Testis (tissue), 3 donors: Measurements from ENCODE around the gene MRPL20. TPM values are rescaled to one million over a fixed set of nuclear protein-coding genes. Genes with fewer than 3 reads are reported as not detected.

Source experiments
- DNase-seq: peaks from one replicate; pipeline ENCODE4 v3.0.0-alpha.2; 2019
- H3K27ac ChIP-seq, 2 donors: fragments of 200-600 bp; sonication (generic); one replicate each; pipeline ENCODE4 v1.5.1; 2019
- H3K27me3 ChIP-seq: fragments of 200-600 bp; sonication (generic); one replicate; pipeline ENCODE4 v1.5.1; 2019
- H3K36me3 ChIP-seq: fragments of 200-600 bp; sonication (generic); one replicate; pipeline ENCODE4 v1.5.1; 2017; ENCODE audit warnings: low read depth; ENCODE audit errors: missing control alignments
- H3K4me1 ChIP-seq: fragments of 200-600 bp; sonication (generic); one replicate; pipeline ENCODE4 v1.5.1; 2019
- H3K4me3 ChIP-seq, 2 donors: fragments of 200-600 bp; sonication (generic); one replicate each; pipeline ENCODE4 v1.5.1; 2017 to 2019
- H3K9me3 ChIP-seq: fragments of 200-600 bp; sonication (generic); one replicate; pipeline ENCODE4 v1.5.1; 2017
- POLR2A ChIP-seq: fragments of 450-650 bp; IDR thresholded peaks from one replicate; pipeline ENCODE4 v1.6.1; 2017; ENCODE audit warnings: antibody characterized with exemption, mild to moderate bottlenecking, moderate library complexity
- WGBS, 2 donors: methylation state at CpG; one replicate each; pipeline ENCODE4 v1.1.5; 2018; 5-methylcytosine and 5-hydroxymethylcytosine counted together
- intact Hi-C: fragments of 100-400 bp; cut with DNase I; formaldehyde crosslinking; loops from one replicate; pipeline ENCODE4 v1.15.1; 2023; ENCODE audit warnings: low total_unique reads
- polyA plus RNA-seq: library from polyadenylated mRNA; stranded (reverse); fragments of 350-450 nt; fragmentation: Illumina TruSeq; extraction: RNeasy Lipid Tissue Mini Kit (QIAGEN cat#74804); gene quantifications from one replicate; pipeline ENCODE4 v1.2.3, GENCODE V29; 2014; ENCODE audit warnings: low read depth, low replicate concordance; ENCODE audit not compliant: insufficient read depth
- total RNA-seq, 2 donors: library from RNA; depleted of rRNA; stranded (reverse); fragments of >200 nt; gene quantifications; one replicate each; pipeline ENCODE4 v1.2.3, GENCODE V29; 2016
- TF ChIP-seq, protein P1 (sequence below), 3 experiments: fragments of 450-650 bp in 2 of 3; fragments of 200-600 bp in 1 of 3; sonication (generic) in 1 of 3; IDR thresholded peaks; one replicate each; pipeline ENCODE4 v1.5.1; 2016 to 2019; ENCODE audit warnings: antibody characterized with exemption in 3 of 3, mild to moderate bottlenecking in 2 of 3, moderate library complexity in 1 of 3

MRPL20 gene
- total and polyA plus RNA-seq, 3 donors from 2014 or later = 104 to 123 (median 110) TPM

DNA sequence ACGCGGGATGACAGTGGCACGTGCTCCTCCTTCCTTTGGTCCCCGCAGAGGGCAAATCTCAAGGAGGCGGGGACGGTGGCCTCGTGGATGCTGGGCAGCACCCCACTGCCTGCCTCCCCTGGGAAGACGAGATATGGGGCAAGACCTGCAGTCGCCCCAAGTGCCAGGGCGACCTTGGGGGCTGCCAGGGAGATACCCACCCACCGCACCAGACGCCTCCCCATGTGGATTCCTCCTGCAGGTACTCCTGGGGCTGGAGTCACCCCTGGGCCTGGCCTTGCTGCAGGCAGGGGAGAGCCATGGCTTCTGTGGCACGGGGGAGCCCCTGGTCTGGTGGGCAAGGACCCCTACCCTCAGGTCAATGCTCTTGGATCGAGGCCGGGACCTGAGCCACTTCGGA is 26.2 kb downstream of the MRPL20 start:
- H3K27me3 ChIP-seq = no peaks in the 10 kb centered on the region
- WGBS, 2 donors = 92 to 98% methylated on average over 11 to 16 of the region's 16 CpGs
- intact Hi-C loops = no loop called here
- DNase-seq = no peak
- no peak overlapping the region for H3K27ac ChIP-seq
- peaks cover 4% of the 10 kb centered on the region for H3K4me1 ChIP-seq
- no peak overlapping the region for H3K4me3 ChIP-seq
- H3K36me3 ChIP-seq = no peaks in the 10 kb centered on the region
- no peak for TF ChIP-seq POLR2A
- TF ChIP-seq, protein P1, sequence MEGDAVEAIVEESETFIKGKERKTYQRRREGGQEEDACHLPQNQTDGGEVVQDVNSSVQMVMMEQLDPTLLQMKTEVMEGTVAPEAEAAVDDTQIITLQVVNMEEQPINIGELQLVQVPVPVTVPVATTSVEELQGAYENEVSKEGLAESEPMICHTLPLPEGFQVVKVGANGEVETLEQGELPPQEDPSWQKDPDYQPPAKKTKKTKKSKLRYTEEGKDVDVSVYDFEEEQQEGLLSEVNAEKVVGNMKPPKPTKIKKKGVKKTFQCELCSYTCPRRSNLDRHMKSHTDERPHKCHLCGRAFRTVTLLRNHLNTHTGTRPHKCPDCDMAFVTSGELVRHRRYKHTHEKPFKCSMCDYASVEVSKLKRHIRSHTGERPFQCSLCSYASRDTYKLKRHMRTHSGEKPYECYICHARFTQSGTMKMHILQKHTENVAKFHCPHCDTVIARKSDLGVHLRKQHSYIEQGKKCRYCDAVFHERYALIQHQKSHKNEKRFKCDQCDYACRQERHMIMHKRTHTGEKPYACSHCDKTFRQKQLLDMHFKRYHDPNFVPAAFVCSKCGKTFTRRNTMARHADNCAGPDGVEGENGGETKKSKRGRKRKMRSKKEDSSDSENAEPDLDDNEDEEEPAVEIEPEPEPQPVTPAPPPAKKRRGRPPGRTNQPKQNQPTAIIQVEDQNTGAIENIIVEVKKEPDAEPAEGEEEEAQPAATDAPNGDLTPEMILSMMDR (IDR thresholded peaks at IDR 0.05) = no peak
- no peaks in the 10 kb centered on the region for H3K9me3 ChIP-seq

DNA sequence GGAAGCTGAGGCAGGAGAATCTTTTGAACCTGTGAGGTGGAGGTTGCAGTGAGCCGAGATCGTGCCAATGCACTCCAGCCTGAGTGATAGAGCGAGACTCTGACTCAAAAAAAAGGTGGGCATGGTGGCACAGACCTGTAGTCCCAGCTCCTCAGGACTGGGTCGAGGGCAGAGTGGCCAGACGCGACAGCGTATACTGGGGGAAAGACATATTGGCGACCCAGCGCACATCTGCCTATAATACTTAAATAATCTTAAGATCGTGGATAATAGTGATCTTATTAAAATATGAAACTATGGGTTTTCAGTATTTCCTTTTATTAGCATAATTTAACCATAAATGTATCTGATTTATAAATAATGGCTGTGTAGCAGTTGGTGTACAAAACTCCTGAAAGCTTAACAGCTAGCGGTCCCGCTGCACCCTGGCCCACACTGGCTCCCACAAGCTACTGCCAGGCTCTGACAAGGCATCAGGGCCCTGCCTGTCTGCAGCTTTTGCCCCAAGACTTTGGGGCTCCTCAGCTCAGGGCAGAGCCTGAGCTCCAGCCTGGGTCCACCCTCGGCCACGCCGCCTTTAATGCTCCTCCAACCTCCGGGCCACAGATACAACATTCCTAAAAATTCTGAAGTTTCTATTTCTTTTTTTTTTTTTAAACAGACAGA is 29.4 kb downstream of the MRPL20 start:
- no peak for DNase-seq
- peaks cover 17% of the 10 kb centered on the region for H3K4me1 ChIP-seq
- no peaks in the 10 kb centered on the region for H3K27me3 ChIP-seq
- H3K27ac ChIP-seq = no peak overlapping the region
- intact Hi-C loops = no loop called here
- H3K4me3 ChIP-seq = no peak overlapping the region
- H3K36me3 ChIP-seq = no peaks in the 10 kb centered on the region
- TF ChIP-seq POLR2A = no peak
- TF ChIP-seq, protein P1 (IDR thresholded peaks at IDR 0.05) = no peak
- no peaks in the 10 kb centered on the region for H3K9me3 ChIP-seq
- WGBS, 2 donors = 94 to 95% methylated on average over 16 of the region's 16 CpGs

DNA sequence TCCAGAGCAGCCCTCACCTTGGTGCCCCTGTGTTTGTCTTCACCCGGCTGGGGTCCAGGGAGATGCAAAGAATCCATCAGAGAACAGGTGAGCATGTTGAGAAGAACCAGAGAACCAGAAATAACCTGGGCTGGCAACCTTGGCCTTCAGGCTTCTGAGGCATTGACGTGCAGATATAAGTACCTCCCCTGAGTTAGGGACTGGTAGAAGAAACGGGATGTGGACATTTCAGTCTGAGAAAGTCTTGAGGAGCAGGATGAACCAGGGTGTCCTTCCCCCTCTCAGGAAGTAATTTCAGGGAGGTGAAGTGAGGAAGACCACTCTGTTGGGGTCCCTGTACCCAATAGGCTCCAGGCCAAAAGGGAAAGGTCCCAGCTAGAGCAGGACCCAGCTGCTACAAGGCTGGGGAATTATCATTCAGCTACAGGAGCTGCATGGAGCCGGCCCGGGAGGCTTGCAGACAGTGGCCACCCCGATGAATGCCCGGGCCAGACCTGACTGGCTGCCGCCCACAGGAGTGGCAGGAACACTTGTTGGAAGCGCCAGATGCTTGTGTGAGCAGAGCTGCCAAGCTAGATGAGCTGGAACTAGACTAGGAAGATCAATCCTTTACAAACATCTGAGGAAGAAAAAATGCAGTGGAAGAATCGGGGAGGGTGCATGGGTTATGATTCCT is 30.4 kb downstream of the MRPL20 start:
- DNase-seq = no peak
- no peak for TF ChIP-seq POLR2A
- TF ChIP-seq, protein P1 (IDR thresholded peaks at IDR 0.05) = no peak
- no peaks in the 10 kb centered on the region for H3K27me3 ChIP-seq
- H3K27ac ChIP-seq = no peak overlapping the region
- no peaks in the 10 kb centered on the region for H3K9me3 ChIP-seq
- WGBS, 2 donors = 87 to 91% methylated on average over 10 of the region's 10 CpGs
- no peak overlapping the region for H3K4me3 ChIP-seq
- intact Hi-C loops = no loop called here
- peaks cover 24% of the 10 kb centered on the region for H3K4me1 ChIP-seq
- no peaks in the 10 kb centered on the region for H3K36me3 ChIP-seq

DNA sequence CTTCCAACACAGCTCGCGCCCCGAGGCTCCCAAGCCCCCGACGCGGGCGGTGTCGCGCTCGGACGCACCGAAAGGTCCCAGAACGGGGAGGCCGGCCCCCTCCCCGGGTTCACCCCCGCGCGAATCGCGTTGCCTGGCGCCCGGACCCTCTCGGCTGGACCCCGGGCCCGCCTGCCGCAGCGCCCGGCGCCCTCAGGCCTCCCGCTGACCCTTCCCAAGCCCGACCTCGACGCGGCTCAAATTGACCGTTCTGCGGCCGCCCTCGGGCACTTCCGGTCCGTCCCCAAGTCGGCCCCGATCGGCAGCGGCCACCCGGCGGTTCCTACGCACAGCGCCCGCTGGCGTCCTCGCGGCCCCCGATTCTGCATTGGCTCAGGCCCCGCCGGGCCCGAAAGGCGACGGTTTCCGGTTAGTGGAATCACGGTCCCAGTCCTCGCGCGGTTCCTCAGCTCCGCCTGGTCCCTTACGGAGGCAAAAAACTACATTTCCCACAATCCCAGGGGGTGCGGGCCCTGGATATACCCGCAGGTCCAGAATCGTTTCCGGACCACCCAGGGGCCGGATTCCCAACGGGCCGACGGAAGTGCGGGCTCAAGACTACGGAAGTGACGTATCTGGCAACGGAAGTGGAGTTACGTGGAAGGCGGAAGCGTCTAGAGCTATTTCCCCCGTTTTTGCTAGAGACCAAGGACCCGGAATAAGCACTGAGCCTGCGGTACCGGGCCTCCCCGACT is 32.0 kb downstream of the MRPL20 start, which contains the start of gene AURKAIP1:
TSS of gene AURKAIP1 (minus strand) at position 279 of the 734 bp plus-strand sequence. CDS start 451 bp downstream, outside the sequence.
- Histone ChIP-seq H3K36me3 (no peaks in the 10 kb centered on the region), H3K27ac (peak within 1 kb of the TSS; percentile 82 to 93), H3K27me3 (no peaks in the 10 kb centered on the region), H3K4me3 (peak within 1 kb of the TSS; percentile 91 to 100), H3K9me3 (no peaks in the 10 kb centered on the region), H3K4me1 (peaks cover 28% of the 10 kb centered on the region)
- intact Hi-C loops = no loop called here
- 0 to 1% methylated on average over 6 to 79 of the region's 85 CpGs for WGBS, 2 donors
- DNase-seq = peak; percentile 99
- TF ChIP-seq, protein P1 (IDR thresholded peaks at IDR 0.05) = peak in 2 of 3 experiments; percentile 33 to 55
- TF ChIP-seq POLR2A = no peak
